DMS79 treated with DMSO at 0.1 percent for 48 hours (cell line): ENCODE results near the gene ZMYND8.
A peak's percentile ranks its signal among the peaks of the same experiment; 100 is the strongest.
"Not testable (repeated sequence)": the region's sequence is repeated elsewhere in the genome, so short reads cannot be mapped to it uniquely, and the experiment has no call there.

Experiments used
- DNase-seq: peaks from one replicate; lab custom pipeline; 2025; lab: John Stamatoyannopoulos, UW

ZMYND8 gene

DNA sequence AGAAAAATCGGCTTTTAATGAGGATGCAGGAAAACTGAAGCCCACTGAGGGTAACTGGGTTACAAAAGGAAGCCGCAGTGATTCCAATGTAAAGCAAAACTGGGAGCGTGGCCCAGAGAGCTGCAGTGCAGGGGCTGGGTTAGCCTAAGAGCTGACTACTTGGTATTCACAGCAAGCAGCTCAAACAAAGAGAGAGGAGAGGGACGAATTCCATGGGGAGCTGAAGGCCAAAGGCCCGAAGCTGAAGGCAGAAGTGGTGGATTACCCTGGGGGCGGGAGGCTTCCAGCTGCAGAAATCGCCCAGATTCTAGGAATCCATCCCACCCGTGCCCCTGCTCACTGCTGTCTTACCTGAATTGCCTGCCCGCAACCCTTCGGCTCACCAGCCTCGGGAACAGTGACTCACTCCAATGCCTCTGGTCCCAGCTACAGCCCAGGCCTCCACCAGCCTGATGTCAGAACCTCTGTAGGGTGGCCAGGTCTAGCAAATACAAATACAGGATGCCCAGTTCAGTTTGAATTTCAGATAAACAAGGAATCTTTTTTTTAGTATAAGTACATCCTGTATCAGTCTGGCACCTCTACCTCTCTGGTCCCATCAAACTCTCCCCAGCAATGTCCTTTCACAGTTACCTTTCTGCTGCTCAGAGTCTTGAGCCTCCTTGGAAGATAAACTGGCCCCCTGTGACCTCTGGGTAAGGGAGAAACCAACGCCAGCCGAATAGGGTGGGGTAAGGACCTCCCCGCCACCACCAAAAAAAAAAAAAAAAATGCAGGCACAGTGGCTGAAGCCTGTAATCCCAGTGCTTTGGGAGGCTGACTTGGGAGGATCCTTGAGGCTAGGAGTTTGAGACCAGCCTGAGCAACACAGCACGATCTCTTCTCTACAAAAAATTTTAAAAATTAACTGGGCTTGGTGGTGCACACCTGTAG, 14.6 kb upstream of the ZMYND8 start:
- DNase-seq: no peak

DNA sequence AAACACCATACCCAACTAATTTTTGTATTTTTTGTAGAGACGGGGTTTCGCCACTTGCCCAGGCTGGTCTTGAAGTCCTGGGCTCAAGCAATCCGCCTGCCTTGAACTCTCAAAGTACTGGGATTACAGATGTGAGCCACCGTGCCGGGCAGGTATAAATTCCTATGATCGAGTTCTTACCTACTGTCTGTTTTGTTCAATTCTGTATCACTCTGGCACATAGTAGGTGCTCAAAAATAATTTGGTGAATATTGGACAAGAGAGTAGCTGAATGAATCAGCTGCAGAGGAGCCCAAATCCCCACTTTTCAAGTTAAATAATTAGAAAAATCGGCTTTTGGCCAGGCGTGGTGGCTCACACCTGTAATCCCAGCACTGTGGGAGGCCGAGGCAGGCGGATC, 13.7 kb upstream of the ZMYND8 start:
- DNase-seq: no peak

DNA sequence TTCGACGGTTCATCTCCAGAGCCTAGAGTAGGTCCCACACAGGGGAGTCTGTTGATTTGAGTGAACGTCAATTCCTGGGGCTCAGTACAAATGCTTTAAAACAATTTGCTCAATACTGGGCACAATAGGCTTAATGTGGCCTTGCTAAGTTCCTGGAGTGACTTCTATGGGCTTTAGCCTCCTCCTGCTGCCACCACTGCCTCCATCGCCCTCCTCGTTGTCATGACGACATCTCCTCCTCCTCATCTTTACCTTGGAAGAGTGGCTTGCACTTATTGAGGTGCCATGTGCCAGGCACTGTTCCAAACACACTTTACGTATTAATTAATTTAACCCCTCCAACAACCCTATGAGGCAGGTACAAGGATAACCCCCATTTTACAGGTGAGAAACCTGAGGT, 11.8 kb upstream of the ZMYND8 start:
- DNase-seq: no peak

DNA sequence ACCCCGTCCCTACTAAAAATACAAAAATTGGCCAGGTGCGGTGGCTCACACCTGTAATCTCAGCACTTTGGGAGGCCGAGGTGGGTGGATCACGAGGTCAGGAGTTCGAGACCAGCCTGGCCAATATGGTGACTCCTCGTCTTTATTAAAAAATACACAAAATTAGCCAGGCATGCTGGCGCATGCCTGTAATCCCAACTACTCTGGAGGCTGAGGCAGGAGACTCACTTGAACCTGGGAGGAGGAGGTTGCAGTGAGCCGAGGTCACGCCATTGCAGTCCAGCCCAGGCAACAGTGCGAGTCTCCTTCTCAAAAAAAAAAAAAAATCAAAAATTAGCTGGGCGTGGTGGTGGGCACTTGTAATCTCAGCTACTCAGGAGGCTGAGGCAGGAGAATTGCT, 9.8 kb upstream of the ZMYND8 start:
- not testable (repeated sequence) for DNase-seq

DNA sequence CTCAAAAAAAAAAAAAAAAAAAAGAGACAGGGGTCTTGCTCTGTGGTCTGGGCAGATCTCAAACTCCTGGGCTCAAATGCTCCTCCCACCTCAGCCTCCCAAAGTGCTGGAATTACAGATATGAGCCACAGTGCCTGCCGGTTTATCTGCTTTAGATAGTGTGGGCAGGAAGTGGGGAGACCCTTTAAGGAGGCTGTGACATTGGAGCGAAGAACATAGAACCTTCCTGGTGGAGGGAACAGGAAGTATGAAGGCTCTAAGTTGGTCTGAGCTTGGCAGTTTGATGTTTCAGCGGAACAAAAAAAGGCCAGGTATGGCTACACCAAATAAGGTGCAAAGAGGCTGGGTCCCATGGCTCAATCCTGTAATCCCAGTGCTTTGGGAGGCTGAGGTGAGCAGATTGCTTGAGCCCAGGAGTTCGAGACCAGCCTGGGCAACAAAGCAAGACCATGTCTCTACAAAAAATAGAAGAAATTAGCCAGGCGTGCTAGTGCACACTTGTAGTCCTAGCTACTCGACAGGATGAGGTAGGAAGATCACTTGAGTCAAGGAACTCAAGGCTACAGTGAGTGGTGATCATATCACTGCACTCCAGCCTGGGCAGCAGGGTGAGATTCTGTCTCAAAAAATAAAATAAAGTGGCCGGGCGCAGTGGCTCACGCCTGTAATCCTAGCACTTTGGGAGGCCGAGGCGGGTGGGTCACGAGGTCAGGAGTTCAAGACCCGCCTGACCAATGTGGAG, 8.7 kb upstream of the ZMYND8 start:
- no peak for DNase-seq

DNA sequence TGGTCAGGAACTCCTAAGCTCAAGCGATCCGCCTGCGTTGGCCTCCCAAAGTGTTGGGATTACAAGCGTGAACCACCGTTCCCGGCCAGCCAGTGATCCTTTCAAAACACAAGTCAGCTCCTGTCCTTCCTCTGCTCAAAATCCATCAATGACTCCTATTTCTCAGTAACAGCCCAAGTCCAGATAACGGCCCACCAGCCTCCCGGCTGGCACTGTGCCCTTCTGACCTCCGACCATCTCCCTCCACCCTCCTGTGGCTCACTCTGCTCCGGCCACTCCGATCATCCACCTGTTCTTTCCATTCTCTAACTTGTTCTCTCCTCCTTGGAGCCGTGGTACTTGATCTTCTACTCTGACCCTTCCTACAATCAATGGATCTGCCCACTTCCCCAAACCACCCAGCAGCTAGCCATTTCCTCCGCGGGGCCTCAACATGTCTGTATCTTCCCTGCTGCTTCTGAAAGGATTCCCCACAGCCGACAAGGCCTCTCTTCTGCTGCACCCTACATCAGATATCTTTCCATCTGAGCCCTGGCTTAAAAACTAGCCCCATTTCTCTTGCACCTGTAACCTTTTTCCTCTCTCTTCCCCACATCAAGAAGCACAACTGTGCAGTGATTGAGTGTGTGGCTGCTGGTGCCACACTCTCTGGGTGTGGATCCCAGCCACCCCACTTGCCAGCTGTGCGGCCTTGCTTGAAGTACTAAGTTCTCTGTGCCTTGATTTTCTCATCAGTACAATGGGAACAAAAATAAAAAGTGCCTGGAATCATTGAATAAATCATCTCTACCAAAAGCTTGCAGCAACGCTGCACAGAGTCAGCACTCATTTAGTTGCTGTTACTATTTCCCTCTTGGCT, 6.1 kb upstream of the ZMYND8 start:
- DNase-seq: no peak

DNA sequence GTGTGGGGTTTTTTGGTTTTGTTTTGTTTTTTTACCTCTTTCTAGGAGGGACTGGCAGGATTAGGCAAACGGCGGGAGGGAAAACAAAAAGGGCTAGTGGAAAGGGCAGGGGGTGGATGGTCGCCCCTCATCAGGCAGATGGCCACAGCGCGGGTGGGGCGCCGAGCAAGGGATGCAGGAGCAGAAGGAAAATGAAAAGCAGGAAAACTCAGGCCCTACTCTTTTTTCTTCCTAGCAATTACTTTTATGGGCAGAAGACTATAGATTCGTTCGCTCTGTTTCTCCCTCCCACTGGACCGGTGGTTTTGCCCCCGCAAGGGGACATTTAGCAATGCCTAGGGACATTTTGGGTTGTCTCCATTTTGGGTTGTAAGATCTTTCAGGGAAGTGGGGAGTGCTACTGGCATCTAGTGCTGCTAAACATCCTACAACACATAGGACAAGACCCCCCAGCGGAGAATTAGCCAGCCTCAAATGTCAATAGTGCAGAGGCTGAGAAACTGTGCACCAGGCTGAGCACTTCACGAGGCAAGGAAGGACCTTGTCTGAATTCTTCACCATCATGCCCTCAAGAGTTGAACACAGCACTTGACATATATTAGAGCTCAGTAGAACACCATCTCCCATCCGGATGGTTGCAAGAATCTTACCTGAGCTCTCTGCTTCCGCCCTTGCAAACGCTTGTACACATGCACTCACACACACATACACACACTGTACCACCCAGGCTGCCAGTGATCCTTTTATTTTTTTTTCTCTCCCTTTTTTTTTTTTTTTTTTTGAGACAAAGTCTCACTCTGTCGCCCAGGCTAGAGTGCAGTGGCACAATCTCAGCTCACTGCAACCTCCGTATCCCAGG, 4.8 kb upstream of the ZMYND8 start:
- DNase-seq: peak; percentile 62

DNA sequence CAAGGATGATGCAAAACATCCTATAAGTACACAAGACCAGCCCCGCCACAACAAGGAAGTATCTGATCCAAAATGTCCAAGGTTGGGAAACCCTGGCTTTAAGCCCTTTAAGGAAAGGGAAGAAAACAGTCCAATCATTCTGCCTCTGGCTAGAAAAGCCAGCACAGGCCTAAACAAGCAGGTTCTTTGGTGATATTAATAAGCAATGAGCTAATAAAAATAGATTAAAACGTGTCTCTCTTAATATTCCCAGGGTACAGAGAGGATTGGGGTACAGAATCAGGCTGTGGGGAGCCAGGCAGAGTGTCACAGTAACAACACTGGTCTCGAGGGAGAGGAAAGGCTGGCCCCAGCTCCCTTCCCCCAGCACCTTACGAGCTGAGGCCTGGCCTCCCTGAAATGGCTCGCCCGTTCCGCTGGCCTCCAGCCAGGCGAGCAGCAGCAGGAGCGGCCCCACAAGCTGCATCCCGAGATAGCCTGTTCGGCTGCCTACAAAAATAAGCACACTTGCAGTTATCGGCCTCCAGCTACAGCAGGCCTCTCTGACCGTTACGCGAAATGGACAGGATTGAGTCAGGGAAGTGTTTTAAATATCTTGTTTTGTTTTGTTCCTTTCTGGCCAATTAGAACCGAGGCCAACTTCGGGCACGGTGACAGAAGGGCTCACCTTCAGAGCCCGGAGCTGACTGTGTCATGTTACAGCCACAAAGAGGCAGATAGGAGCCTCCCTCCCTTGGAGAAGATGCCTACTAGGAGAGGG, 4.0 kb upstream of the ZMYND8 start:
- peak; percentile 80 for DNase-seq

DNA sequence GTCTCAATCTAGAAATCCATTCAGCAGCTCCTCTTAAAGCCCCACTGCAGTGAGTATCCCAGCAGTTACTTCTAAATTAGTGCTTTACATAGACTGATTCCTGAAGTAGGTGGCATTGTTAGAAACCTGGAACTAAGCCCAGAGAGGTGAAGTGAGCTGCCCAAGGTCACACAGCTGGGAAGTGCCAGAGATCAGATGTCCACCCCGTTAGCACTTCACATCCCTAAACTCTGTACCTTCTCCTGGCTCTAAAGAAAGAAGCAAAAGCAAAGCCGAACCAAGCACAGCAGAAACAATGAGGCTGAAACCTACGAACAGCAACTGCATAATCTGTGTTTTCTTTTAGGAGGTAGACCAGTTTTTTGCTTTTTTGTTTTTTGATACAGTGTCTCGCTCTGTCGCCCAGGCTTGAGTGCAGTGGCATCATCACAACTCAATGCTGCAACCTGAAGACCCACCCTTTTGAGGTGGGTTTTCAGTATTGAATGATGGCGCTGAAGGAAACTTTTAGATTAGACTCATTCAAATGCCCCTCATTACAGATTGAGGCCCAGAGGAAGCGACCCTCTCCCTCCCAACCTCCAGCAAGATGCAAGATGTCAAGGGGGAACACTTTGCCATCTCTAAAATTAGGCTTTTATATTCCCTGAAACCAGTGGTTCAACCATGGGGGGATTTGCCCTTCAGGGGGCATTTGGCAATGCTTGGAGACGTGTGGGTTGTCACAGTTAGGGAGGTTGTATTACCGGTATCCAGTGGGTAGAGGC, 3.2 kb upstream of the ZMYND8 start:
- DNase-seq: no peak

DNA sequence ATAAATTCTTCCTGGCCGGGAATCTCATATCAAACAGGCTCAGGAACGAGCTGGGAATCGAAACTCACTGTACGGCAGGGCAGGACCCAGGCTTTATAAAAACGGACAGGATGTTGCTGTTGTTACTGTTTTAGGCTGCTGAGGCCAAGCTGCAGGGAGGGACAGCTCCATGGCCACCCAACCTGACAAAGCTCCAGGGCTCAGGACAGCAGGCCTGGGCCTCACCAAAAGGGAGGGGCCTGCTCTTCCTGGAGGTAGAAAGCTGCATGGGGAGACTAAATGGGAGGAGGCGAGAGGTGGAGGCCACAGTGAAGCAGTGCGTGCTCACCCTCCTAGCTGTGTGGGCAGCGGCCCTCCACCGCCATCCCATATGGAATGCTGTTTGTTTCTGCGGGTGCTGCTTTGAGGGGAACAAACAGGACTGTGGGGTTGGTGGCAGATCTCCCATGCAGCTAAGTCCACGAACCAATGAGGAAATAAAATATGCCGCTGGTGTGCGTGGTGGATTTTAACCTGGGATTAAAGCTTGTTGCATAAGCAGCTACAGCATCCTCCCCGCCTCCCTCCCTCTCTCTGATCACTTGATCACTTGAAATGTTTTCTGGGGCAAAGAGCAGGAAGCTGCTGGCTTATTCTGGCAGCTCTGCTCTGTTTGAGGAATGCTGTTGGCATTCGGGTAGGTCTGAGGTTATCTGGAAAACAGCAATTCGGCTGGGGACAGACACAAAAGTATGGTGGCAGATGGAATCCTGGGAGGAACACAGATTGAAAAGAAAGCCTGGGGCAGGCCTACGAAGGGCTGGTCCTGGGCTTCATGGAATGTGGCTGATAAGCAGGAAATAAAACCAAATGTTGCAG, 2.4 kb upstream of the ZMYND8 start:
- peak; percentile 31 for DNase-seq

DNA sequence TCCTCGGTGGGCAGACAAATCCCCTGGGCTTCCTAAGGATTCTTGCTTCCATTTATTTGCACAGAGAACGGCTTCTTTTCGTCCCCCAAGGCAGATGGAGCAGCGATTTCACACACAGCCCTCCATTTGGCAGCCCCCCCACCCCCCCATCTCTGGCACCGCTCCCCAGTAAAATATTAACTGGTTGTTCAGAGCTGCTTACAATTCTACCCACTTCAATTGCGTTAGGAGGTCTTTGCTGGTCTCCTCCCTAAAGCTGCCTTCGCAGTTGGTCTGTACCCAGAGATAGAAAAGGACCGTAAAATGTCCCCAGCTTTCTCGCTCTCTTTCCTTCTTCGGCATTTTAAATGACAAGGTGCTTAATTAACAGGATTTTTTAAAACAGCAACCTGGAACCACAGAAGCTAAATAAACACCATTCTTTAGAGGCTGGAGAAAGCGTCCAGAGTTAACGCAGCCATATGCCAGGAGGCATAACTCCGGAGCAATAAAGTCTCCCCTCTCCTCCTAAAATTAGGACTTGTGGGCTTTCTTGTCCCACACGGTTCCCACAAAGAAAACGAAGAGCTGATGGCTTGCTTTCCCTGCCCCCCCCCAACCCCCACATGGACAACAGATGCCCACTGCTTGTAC, 1.7 kb upstream of the ZMYND8 start:
- DNase-seq: no peak

DNA sequence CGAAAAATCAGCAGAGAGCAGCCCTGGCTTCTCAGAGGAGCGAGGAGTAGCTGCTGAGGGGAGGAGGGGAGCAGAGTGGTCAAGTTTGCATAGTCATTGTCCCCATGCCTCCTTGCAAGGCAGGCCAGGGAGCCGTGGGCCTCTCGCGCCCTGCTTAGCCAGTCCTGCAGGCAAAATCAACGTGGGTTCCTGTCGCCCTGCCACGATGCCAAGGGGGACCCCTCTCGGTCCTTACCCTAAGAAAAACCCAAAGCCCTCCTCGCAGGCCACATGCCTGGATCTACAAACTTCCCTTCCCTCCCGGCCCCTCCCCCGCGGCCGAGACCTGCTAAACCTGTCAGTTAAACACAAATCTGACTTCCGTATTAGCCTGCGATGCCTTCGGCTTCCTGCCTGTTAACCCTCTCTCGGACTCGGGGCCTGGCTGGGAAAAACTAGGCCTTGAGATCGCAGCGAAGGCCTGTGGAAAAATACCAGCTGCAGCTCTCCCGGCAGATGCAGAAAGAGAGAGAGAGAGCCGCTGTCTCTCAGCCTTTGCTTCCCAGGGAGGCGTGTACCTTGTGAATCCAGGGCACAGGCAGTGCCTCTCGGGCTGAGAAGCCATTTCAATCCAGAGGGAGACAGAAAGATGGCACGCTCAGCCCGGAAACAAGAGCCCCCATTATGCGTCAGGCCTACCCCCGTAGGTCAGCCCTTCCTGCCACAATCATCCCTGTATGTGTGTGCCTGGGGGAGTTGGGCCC, 968 bp upstream of the ZMYND8 start:
- no peak for DNase-seq

DNA sequence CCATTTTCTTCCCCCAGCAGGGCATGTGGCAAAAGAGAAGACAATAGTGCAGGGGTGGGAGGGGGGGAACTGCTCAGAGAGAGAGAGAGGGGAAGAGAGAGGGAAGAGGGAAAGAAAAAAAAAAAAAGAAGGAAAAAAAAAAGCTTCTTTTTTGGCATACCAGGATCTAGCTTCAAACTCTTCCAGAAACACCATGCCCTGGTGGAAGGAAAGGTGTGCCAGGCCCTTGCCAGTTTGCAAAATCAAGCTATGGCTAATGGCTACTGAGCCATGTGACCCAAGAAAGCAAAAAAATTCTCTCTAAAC, 326 bp downstream of the ZMYND8 start:
- no peak for DNase-seq

DNA sequence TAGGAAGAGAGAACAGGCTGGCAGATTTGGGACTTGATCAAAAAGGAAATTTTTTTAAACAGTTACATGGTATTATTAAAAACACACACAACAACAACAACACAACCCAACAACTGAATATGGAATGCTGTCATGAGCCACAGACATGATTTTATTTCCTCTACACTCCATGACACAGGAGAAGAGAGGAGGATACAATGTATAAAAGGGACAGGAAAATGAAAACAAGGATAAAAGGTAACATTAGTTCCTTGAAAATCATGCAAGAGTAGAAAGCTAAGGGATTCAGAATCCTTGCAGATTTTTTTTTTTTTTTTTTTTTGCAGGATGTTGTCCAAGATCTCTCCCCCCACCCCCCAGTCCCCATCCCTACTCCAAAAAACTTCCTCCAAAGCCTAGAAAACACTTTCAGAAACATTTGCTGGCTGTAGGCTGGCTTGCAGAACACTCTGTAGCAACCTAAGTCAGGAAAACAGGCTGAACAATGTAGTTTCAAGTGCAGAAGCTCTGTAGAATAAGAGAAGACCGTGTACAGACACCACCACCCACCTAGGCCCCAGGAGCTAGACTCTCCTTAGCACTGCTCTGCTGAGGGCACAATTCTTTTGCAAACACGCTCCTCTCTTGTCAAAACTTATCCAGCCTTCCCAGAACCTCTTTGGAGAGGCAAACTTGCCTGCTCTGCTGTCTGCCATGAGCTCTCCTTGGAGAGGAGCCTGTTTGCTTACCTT, 845 bp downstream of the ZMYND8 start:
- DNase-seq: no peak

DNA sequence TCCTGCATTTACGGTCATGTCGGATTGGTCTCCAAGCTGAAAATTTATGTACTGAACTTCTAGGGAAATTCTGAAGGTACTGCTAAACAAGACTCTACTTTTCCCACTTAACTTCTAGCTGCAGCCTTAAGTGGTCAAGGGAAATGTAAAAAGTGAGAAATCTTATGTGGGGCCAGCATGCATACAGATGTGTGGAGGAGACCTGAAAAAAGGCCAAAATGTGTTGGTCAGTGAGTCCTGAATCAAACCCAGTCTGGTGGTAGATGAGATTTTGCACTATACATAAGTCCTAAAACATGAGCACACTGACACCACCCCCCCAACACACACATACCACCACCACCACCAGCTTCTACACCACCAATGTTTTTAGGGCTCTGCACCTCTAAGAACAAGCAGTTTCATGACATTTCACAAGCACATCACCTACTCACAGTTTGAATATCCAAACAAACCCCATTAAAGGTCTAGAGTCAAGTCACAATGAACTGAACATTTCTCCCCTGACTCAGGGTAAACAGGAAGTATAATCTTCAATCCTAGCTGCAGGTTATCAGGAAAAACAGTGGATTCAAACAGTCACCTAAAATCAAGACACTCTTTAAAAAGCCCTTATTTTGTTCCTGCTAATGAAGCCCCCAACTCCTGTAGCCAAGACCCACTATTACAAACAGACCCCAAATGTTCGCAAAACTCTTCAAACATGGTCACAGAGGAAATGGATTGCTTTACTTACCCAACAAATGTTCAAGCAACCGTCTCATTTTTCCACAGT, 1.6 kb downstream of the ZMYND8 start:
- no peak for DNase-seq

DNA sequence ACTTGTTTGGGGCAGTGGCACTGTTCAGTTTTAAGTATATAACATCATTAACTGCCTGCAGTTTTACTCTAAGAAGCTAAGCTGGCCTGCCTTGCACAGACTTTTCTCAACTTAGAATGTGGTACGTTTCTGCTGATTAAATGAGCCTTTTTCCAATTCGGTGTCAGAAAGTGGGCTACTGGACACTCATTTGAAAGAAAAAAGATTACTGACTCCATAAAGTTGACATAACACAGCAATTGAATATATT, 2.1 kb downstream of the ZMYND8 start:
- DNase-seq: no peak
